ENCODE data around the gene AGO3. TPM values are rescaled to one million over a fixed set of nuclear protein-coding genes. Genes with fewer than 3 reads are reported as not detected.

Gene AGO3
- polyA plus RNA-seq, 2 of the 4 experiments (the other 2 are of a cell fraction) = 3.8 to 14.7 TPM

- ATAC-seq = peak; percentile 70 to 78
- Histone ChIP-seq H3K4me1 (no peaks in the 10 kb centered on the region), H3K4me3 (no peak overlapping the region), H3K9me3 (no peaks in the 10 kb centered on the region), H3K4me2 (no peak overlapping the region), H3K27ac (no peak overlapping the region)
- CTCF ChIA-PET = interaction anchor here (0.7 to 13.6 kb wide), 8 partner anchors 9 to 323 kb away, joined by 3 to 147 read pairs (median 3); no protein-coding TSS in a partner anchor
- peak in 1 of 2 experiments; percentile 48 for DNase-seq (ENCODE audit: low read depth in 1 of 2, low spot score in 1 of 2)
- POLR2A ChIA-PET = interaction anchor here (0.6 to 1.1 kb wide), 2 partner anchors 53 to 242 kb away, joined by 3 to 10 read pairs; partner anchors contain the start of gene TRAPPC3
- TF ChIP-seq CBX8 (IDR thresholded peaks at IDR 0.05) (no peak), HMGXB4 (CRISPR knock-in tag; IDR thresholded peaks at IDR 0.05; ENCODE audit: borderline replicate concordance) (no peak), SMC3 (IDR thresholded peaks at IDR 0.05) (no peak), MAX (IDR thresholded peaks at IDR 0.05) (peak; percentile 52), HOXB5 (CRISPR knock-in tag; IDR thresholded peaks at IDR 0.05) (no peak), FOSB (CRISPR knock-in tag; IDR thresholded peaks at IDR 0.05) (no peak), KDM5A (IDR thresholded peaks at IDR 0.05) (no peak)
- 83% methylated on average over 10 of the region's 16 CpGs for WGBS (ENCODE audit: missing lambda C conversion rate)
- FAIRE-seq = no peak
These were observed 165.9 kb downstream of the AGO3 start for GRCh38 chr1:36096500-36097432.

- Histone ChIP-seq H3K27ac (peak overlapping the region in 1 of 2 experiments; percentile 80; a peak in 2 of 6 replicates), H3K4me2 (no peak overlapping the region), H3K4me3 (no peak overlapping the region), H3K9me3 (no peaks in the 10 kb centered on the region), H3K4me1 (no peaks in the 10 kb centered on the region)
- ChIA-PET CTCF (interaction anchor here (0.7 to 13.6 kb wide), 5 partner anchors 8 to 322 kb away, joined by 3 to 147 read pairs (median 3); no protein-coding TSS in a partner anchor), POLR2A (interaction anchor here (1.1 kb wide), 1 partner anchor 52 kb away, joined by 3 read pairs; the partner anchor contains the start of gene TRAPPC3)
- TF ChIP-seq CBX2 (IDR thresholded peaks at IDR 0.05; ENCODE audit: borderline replicate concordance, low read depth) (no peak), EHF (CRISPR knock-in tag; IDR thresholded peaks at IDR 0.05) (no peak), KDM5A (IDR thresholded peaks at IDR 0.05) (no peak), ZFP36 (IDR thresholded peaks at IDR 0.05; ENCODE audit: borderline replicate concordance, partially characterized antibody) (no peak), CHD2 (IDR thresholded peaks at IDR 0.05; ENCODE audit: low read length, partially characterized antibody) (no peak), CBX8 (IDR thresholded peaks at IDR 0.05) (no peak), TFCP2L1 (CRISPR knock-in tag; IDR thresholded peaks at IDR 0.05) (no peak)
- ATAC-seq = no peak
- FAIRE-seq = no peak
- DNase-seq (ENCODE audit: low read depth in 1 of 2, low spot score in 1 of 2) = no peak
- 93% methylated on average over 12 of the region's 33 CpGs for WGBS (ENCODE audit: missing lambda C conversion rate)
These were observed 167.0 kb downstream of the AGO3 start for GRCh38 chr1:36097693-36098585.

GRCh38 chr1:36098650-36099365 is 167.9 kb downstream of the AGO3 start:
- Histone ChIP-seq H3K9me3 (no peaks in the 10 kb centered on the region), H3K4me3 (no peak overlapping the region), H3K27ac (peak overlapping the region in 1 of 2 experiments; percentile 80; a peak in 3 of 6 replicates), H3K4me1 (no peaks in the 10 kb centered on the region), H3K4me2 (no peak overlapping the region)
- no CpG with 5 or more reads among the region's 13 CpGs for WGBS (ENCODE audit: missing lambda C conversion rate)
- FAIRE-seq (no peak), ATAC-seq (peak in 1 of 2 experiments; percentile 3; a peak in 3 of 6 replicates), DNase-seq (ENCODE audit: low read depth in 1 of 2, low spot score in 1 of 2) (no peak)
- CTCF ChIA-PET = interaction anchor here (1.1 to 13.6 kb wide), 4 partner anchors 12 to 201 kb away, joined by 4 to 147 read pairs (median 5); no protein-coding TSS in a partner anchor
- TF ChIP-seq CHD4 (IDR thresholded peaks at IDR 0.05; ENCODE audit: borderline replicate concordance) = no peak
- TF ChIP-seq NFE2L2 (conservative IDR thresholded peaks at IDR 0.05; ENCODE audit: low read length) = no peak
- no peak for TF ChIP-seq ZSCAN20 (CRISPR knock-in tag; IDR thresholded peaks at IDR 0.05)
- no peak for TF ChIP-seq NPAS2 (CRISPR knock-in tag; IDR thresholded peaks at IDR 0.05; ENCODE audit: borderline replicate concordance)
- no peak for TF ChIP-seq ZNF302 (CRISPR knock-in tag; IDR thresholded peaks at IDR 0.05)
- no peak for TF ChIP-seq HDAC2 (IDR thresholded peaks at IDR 0.05)
- no peak for TF ChIP-seq PHF8 (IDR thresholded peaks at IDR 0.05; ENCODE audit: borderline replicate concordance, low read depth)
- no peak for TF ChIP-seq RAD21 (conservative IDR thresholded peaks at IDR 0.05 in 1 of 2, IDR thresholded peaks at IDR 0.05 in 1 of 2)
- no peak for TF ChIP-seq EP300 (IDR thresholded peaks at IDR 0.05)
- no peak for TF ChIP-seq ZFP36 (IDR thresholded peaks at IDR 0.05; ENCODE audit: borderline replicate concordance, partially characterized antibody)
- no peak for TF ChIP-seq E2F6 (IDR thresholded peaks at IDR 0.05; ENCODE audit: borderline replicate concordance, low read depth)
- no peak for TF ChIP-seq CBX8 (IDR thresholded peaks at IDR 0.05)
- POLR2A ChIA-PET = no interaction called here
